Right renal pelvis (tissue), 4 donors: ENCODE data around the gene TMEM175. TPM values are rescaled to one million over a fixed set of nuclear protein-coding genes. Genes with fewer than 3 reads are reported as not detected.
"Not testable (repeated sequence)": the region's sequence is repeated elsewhere in the genome, so short reads cannot be mapped to it uniquely, and the experiment has no call there.

Source experiments
- DNase-seq, 4 donors: peaks; one replicate each; pipeline ENCODE4 v3.0.0-alpha.2; 2013; ENCODE audit warnings: low read depth in 4 of 4, low spot score in 3 of 4, missing footprints in 1 of 4
- polyA plus RNA-seq, 4 donors: library from polyadenylated mRNA; unstranded; fragments of 120-200 nt; gene quantifications; one replicate each; pipeline ENCODE4 v1.2.1, GENCODE V29; 2013; ENCODE audit not compliant: insufficient read length in 4 of 4

The TMEM175 gene
- polyA plus RNA-seq, 4 donors: 21.6 to 26.8 (median 23.5) TPM

DNA sequence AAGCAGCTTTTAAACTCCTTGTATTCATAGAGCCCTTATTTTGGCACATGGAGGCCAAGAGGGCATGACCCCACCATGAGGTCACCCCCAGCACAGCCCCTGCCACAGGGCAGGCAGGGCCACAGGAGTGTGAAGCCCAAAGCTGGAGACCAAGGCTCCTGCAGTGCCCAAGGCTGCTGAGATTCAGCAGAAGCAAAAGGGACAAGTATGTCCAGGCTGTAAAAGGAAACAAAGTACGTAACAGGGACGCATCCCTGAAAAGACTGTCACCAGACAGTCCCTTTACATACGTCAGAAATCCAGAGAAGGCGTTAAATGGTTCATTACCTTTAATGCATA is 19.0 kb upstream of the TMEM175 start:
- no peak for DNase-seq

DNA sequence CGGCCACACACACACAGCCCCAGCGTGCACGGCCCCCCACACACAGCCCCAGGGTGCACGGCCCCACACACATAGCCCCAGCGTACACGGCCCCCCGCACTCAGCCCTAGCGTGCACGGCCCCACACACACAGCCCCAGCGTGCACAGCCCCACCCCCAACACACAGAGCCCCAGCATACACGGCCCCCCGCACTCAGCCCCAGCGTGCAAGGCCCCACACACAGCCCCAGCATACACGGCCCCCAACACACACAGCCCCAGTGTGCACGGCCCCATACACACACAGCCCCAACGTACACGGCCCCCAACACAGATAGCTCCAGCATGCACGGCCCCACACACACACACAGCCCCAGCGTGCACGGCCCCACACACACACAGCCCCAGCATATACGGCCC is 17.7 kb upstream of the TMEM175 start:
- DNase-seq: no peak

DNA sequence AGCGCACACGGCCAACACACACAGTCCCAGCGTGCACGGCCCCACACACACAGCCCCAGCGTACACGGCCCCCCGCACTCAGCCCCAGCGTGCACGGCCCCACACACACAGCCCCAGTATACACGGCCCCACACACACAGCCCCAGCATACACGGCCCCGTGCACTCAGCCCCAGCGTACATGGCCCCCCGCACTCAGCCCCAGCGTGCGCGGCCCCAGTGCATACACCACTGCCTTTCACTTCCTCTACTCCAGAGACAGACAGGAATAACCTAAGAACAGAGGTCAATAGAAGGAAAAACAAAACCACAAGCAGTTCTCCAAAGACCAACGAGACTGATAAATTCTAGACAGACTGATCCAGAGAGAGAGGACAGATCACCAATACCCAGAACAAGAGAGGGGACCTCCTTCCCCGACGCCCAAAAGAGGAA is 17.2 kb upstream of the TMEM175 start:
- no peak for DNase-seq

GRCh38 chr4:915595-915994 is 16.7 kb upstream of the TMEM175 start:
- DNase-seq: no peak

DNA sequence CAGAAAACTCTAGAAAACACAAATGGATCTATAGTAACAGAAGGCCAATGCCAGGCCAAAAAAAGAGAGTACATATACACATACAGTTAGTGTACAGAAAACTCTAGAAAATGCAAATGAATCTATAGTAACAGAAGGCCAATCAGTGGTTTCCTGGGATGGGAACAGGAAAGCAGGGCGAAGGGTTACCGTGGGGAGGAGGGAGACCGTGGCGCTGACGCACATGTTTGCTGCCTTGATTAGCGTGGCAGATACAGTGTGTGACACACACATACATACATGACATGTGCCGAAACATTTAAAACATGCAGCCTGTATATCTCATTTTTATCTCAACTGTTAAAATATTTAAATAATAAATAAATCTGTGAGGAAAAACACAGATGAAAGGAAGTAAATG is 14.8 kb upstream of the TMEM175 start:
- DNase-seq: no peak

DNA sequence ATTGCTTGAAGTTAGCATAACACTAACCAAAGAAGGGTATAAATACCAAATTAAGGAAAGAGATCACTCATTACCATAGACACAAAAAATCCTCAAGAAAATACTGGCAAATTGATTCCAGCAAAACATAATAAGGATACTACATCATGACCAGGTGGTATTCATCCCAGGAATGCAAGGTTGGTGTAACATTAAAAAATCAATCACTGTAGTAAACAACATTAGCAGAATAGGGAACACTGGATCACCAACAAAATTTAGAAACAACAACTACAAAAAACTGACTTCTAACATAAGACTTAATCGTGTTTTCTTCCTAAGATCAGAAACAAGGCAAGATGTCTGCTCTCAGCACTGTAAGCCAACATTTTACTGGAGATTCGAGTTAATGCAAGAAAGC is 14.3 kb upstream of the TMEM175 start:
- no peak for DNase-seq

DNA sequence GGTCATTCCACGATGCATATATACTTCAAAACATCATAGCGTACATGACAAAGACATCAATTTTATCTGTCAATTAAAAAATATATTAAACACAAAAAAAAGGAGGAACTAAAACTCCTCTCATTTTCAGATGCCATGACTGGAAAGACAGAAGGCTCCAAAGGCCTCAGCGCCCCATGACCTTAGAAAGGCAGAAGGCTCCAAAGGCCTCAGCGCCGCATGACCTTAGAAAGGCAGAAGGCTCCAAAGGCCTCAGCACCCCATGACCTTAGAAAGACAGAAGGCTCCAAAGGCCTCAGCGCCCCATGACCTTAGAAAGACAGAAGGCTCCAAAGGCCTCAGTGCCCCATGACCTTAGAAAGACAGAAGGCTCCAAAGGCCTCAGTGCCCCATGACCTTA is 13.7 kb upstream of the TMEM175 start:
- DNase-seq: not testable (repeated sequence)

- DNase-seq: not testable (repeated sequence)
These were observed 13.1 kb upstream of the TMEM175 start for GRCh38 chr4:919004-919680.

- DNase-seq: no peak
These were observed 10.4 kb upstream of the TMEM175 start for GRCh38 chr4:921830-922331.

- no peak for DNase-seq
These were observed 7.9 kb upstream of the TMEM175 start for GRCh38 chr4:924107-925096.

DNA sequence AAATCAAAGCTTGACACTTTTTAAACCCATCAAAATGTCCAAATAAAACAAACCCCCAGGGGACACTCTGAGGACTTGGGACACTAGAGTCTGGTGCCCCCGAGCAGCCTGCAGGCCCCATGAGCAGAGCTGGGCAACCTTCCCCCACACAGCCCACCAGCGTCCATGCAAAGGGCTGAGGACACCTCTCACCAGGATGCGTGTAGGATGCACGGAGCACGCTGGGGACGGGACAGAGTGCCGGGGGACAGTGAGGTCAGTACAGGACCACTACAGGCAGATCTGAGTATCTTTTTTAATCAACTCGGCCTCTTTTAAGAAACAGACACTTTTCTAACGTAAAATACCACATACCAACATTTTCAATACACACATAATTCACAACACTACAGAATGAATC is 7.1 kb upstream of the TMEM175 start:
- no peak for DNase-seq

DNA sequence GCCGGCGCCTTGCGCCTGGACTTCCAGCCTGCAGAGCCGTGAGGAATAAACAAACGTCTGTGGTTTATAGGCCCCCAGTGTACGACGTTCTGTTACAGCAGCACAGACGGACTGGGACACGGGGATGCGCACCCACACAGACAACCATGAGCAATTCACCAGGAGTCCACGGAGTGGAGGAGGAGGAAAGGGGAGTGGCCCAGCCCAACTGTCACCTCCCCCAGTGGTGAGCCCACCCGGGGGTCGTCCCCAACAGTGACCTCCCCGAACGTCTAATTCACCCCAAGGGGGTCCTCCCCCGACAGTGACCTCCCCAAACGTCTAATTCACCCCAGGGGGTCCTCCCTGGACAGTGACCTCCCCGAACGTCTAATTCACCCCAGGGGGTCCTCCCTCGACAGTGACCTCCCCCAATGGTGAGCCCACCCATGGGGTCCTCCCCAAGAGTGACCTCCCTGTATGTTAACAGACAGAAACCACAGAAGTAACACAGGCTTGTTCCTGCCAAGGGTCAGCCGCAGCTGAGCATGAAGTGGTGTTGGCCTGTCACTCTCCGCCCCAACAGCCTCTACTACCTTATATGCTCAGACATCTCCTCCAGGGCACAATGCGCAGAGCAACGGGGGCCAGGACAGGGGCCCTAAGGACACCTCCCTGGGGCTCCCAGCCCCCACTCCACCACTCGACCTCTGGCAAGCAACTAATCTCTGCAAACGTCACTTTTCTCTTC is 6.3 kb upstream of the TMEM175 start:
- DNase-seq: no peak

GRCh38 chr4:926538-926937 is 5.7 kb upstream of the TMEM175 start:
- no peak for DNase-seq

DNA sequence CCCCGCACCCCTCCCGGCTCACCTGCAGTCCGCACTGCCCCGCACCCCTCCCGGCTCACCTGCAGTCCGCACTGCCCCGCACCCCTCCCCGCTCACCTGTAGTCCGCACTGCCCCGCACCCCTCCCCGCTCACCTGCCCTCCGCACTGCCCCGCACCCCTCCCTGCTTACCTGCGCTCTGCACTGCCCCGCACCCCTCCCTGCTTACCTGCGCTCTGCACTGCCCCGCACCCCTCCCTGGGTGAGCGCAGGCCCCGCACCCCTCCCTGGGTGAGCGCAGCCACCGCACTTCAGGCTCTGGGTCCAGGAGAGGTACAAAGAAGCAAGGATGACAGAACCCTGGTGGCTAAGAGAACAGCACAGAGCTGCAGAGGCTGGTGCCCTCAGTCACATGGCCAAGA is 4.7 kb upstream of the TMEM175 start:
- not testable (repeated sequence) for DNase-seq

DNA sequence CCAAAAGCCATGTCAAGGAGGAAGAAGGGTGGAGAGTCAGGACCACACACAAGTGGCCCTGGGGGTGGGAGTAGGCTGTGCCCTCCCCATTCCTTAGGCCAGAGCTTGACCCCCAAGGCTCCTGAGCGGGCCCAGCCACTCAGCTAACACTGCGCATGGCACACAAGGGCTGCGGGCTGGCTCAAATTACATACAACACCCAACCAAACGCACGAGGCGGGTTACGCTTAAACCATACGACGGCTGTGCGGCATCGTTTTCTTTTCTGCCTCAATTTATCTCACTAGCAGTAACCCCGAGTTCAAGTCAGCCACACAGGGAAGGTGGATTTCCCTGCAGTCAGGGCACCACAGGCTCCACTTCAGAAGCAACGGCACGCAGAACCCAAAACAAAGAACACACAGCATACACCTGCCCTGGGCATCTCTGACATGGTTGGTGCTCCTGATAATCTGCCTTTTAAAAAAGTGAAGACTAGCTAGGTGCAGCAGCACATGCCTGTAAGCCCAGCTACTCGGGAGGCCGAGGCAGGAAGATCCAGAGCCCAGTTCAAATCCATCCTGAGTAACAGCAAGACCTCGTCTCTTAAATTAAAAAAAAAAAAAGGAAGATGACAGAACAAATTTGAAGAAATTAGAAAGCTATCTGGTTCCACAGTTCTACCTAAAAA is 3.0 kb upstream of the TMEM175 start:
- DNase-seq: no peak

- no peak for DNase-seq
These were observed 2.2 kb upstream of the TMEM175 start for GRCh38 chr4:930028-930551.

DNA sequence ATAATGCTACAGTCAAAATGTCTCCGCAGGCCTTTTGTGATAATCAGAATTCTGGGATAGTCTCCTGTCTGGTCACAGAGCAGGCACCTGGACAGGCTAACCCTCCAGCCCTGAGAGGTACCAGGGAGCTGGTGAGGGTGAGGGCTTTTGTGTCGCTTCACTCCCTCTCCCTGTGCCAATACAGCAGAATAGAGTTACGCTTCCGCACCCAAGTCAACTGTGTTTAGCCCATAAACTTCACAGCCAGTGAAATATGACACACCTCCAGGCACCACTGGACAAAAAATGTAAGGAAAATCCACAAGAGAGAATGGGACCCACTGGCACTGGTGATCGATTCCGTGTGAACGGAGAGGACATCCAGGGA is 1.4 kb upstream of the TMEM175 start:
- DNase-seq: no peak

GRCh38 chr4:931194-931959 is 883 bp upstream of the TMEM175 start:
- DNase-seq: no peak

- DNase-seq: no peak
These were observed 432 bp downstream of the TMEM175 start for GRCh38 chr4:932713-933070.

DNA sequence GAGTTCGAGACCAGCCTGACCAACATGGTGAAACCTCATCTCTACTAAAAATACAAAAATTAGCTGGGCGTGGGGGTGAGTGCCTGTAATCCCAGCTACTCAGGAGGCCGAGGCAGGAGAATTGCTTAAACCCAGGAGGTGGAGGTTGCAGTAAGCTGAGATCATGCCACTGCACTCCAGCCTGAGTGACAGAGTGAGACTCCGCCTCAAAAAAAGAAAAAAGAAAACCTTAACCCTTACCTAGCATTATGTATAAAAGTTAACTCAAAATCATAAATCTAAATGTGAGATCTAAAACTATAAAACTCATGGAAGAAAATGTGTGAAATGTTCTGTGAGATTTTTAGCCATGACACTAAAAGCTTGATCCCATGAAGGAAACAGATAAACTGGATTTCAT is 7.2 kb downstream of the TMEM175 start:
- not testable (repeated sequence) for DNase-seq
